ENCODE results near the gene FLRT1.

FLRT1 gene

GRCh38 chr11:63991558-63991957, 44.2 kb upstream of the FLRT1 start:
- no peak overlapping the region for H3K4me3 ChIP-seq (ENCODE audit: low read length)
- no peak overlapping the region for H2AFZ ChIP-seq (ENCODE audit: low read length)
- H3K4me2 ChIP-seq (ENCODE audit: low read depth, low read length), result no peak overlapping the region
- H3K4me1 ChIP-seq (ENCODE audit: low read length), result peaks cover 8% of the 10 kb centered on the region
- H3K9me2 ChIP-seq (replicated peaks; ENCODE audit: insufficient read depth, low read length), result no peaks in the 10 kb centered on the region
- H3K36me3 ChIP-seq (replicated peaks; ENCODE audit: insufficient read depth, low read length), result no peaks in the 10 kb centered on the region
- no peak overlapping the region for H3K27ac ChIP-seq (ENCODE audit: low read length)
- H3K9me3 ChIP-seq (replicated peaks; ENCODE audit: insufficient read depth, low read length), result no peaks in the 10 kb centered on the region
- H3K9ac ChIP-seq (ENCODE audit: low read length), result no peak overlapping the region
- H4K20me1 ChIP-seq (ENCODE audit: insufficient read depth, low read length), result no peaks in the 10 kb centered on the region
- no peak for DNase-seq
- no peaks in the 10 kb centered on the region for H3K27me3 ChIP-seq (replicated peaks; ENCODE audit: insufficient read depth, low read length)
- H3K79me2 ChIP-seq (ENCODE audit: low read length), result peaks cover 44% of the 10 kb centered on the region
- no peak for TF ChIP-seq EZH2 (optimal IDR thresholded peaks at IDR 0.05; ENCODE audit: low read depth, low read length)
- no peak for TF ChIP-seq EZH2phosphoT487 (IDR thresholded peaks at IDR 0.05; ENCODE audit: low read length)
- TF ChIP-seq, protein P1, sequence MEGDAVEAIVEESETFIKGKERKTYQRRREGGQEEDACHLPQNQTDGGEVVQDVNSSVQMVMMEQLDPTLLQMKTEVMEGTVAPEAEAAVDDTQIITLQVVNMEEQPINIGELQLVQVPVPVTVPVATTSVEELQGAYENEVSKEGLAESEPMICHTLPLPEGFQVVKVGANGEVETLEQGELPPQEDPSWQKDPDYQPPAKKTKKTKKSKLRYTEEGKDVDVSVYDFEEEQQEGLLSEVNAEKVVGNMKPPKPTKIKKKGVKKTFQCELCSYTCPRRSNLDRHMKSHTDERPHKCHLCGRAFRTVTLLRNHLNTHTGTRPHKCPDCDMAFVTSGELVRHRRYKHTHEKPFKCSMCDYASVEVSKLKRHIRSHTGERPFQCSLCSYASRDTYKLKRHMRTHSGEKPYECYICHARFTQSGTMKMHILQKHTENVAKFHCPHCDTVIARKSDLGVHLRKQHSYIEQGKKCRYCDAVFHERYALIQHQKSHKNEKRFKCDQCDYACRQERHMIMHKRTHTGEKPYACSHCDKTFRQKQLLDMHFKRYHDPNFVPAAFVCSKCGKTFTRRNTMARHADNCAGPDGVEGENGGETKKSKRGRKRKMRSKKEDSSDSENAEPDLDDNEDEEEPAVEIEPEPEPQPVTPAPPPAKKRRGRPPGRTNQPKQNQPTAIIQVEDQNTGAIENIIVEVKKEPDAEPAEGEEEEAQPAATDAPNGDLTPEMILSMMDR (IDR thresholded peaks at IDR 0.05; ENCODE audit: low read length), result no peak
- no peaks in the 10 kb centered on the region for H3F3A ChIP-seq (ENCODE audit: insufficient read depth, low read length)

- H3K9me3 ChIP-seq (replicated peaks; ENCODE audit: insufficient read depth, low read length), result no peaks in the 10 kb centered on the region
- H3K9me2 ChIP-seq (replicated peaks; ENCODE audit: insufficient read depth, low read length), result no peaks in the 10 kb centered on the region
- H3K27ac ChIP-seq (ENCODE audit: low read length), result no peak overlapping the region
- no peak overlapping the region for H3K9ac ChIP-seq (ENCODE audit: low read length)
- no peaks in the 10 kb centered on the region for H4K20me1 ChIP-seq (ENCODE audit: insufficient read depth, low read length)
- H3K4me3 ChIP-seq (ENCODE audit: low read length), result no peak overlapping the region
- no peak overlapping the region for H2AFZ ChIP-seq (ENCODE audit: low read length)
- no peaks in the 10 kb centered on the region; the same call in 1 of the 2 replicates for H3K36me3 ChIP-seq (replicated peaks; ENCODE audit: insufficient read depth, low read length)
- H3F3A ChIP-seq (ENCODE audit: insufficient read depth, low read length), result no peaks in the 10 kb centered on the region
- H3K4me2 ChIP-seq (ENCODE audit: low read depth, low read length), result no peak overlapping the region
- no peaks in the 10 kb centered on the region for H3K4me1 ChIP-seq (ENCODE audit: low read length)
- no peak for TF ChIP-seq EZH2phosphoT487 (IDR thresholded peaks at IDR 0.05; ENCODE audit: low read length)
- no peak for TF ChIP-seq EZH2 (optimal IDR thresholded peaks at IDR 0.05; ENCODE audit: low read depth, low read length)
- TF ChIP-seq, protein P1 (IDR thresholded peaks at IDR 0.05; ENCODE audit: low read length), result no peak
- H3K27me3 ChIP-seq (replicated peaks; ENCODE audit: insufficient read depth, low read length), result no peaks in the 10 kb centered on the region
- DNase-seq, result no peak
- peaks cover 28% of the 10 kb centered on the region for H3K79me2 ChIP-seq (ENCODE audit: low read length)
Measured at GRCh38 chr11:63993100-63993499, 42.6 kb upstream of the FLRT1 start.

GRCh38 chr11:63993993-63994392, 41.7 kb upstream of the FLRT1 start:
- Histone ChIP-seq H3K4me3 (ENCODE audit: low read length) (no peak overlapping the region), H3F3A (ENCODE audit: insufficient read depth, low read length) (no peaks in the 10 kb centered on the region), H3K79me2 (ENCODE audit: low read length) (peaks cover 21% of the 10 kb centered on the region; the same call in 1 of the 2 replicates), H3K9ac (ENCODE audit: low read length) (no peak overlapping the region), H3K4me2 (ENCODE audit: low read depth, low read length) (no peak overlapping the region), H3K4me1 (ENCODE audit: low read length) (no peaks in the 10 kb centered on the region), H3K9me2 (replicated peaks; ENCODE audit: insufficient read depth, low read length) (no peaks in the 10 kb centered on the region), H2AFZ (ENCODE audit: low read length) (no peak overlapping the region), H3K27ac (ENCODE audit: low read length) (no peak overlapping the region), H3K9me3 (replicated peaks; ENCODE audit: insufficient read depth, low read length) (no peaks in the 10 kb centered on the region), H3K27me3 (replicated peaks; ENCODE audit: insufficient read depth, low read length) (no peaks in the 10 kb centered on the region), H4K20me1 (ENCODE audit: insufficient read depth, low read length) (no peaks in the 10 kb centered on the region), H3K36me3 (replicated peaks; ENCODE audit: insufficient read depth, low read length) (no peaks in the 10 kb centered on the region; the same call in 1 of the 2 replicates)
- no peak for DNase-seq
- no peak for TF ChIP-seq EZH2phosphoT487 (IDR thresholded peaks at IDR 0.05; ENCODE audit: low read length)
- no peak for TF ChIP-seq EZH2 (optimal IDR thresholded peaks at IDR 0.05; ENCODE audit: low read depth, low read length)
- TF ChIP-seq, protein P1 (IDR thresholded peaks at IDR 0.05; ENCODE audit: low read length), result no peak
